ENCODE measurements around the gene GPR135. TPM values are rescaled to one million over a fixed set of nuclear protein-coding genes. Genes with fewer than 3 reads are reported as not detected.

GPR135 gene
- total RNA-seq, 1 experiment from 2014 or later = 5.5 TPM

DNA sequence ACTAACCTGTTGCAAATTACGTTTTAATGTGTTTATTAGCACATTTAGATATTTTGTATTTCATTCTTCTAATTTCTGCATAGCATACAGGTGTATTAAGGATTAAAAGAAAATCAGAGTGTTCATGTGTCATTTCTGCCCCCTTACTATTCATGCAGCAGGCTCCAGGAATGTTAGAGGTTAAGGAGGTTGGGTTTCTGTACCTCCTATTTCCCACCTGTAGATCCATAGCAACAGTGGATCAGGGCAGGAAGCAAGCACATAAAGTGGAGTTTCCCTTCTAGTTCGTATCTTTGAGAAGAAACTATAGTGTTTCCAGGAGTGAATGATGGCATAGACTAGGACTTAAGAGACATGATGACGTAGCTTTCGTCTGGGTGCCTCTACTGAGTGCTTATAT lies 38.1 kb upstream of the GPR135 start:
- H3K36me3 Mint-ChIP-seq (ENCODE audit: insufficient read depth, unreplicated experiment) = no peaks in the 10 kb centered on the region
- H3K4me3 Mint-ChIP-seq (ENCODE audit: low read depth, unreplicated experiment) = no peak overlapping the region
- no peaks in the 10 kb centered on the region for H3K4me1 Mint-ChIP-seq (ENCODE audit: low read depth, unreplicated experiment)
- TF ChIP-seq, protein P1, sequence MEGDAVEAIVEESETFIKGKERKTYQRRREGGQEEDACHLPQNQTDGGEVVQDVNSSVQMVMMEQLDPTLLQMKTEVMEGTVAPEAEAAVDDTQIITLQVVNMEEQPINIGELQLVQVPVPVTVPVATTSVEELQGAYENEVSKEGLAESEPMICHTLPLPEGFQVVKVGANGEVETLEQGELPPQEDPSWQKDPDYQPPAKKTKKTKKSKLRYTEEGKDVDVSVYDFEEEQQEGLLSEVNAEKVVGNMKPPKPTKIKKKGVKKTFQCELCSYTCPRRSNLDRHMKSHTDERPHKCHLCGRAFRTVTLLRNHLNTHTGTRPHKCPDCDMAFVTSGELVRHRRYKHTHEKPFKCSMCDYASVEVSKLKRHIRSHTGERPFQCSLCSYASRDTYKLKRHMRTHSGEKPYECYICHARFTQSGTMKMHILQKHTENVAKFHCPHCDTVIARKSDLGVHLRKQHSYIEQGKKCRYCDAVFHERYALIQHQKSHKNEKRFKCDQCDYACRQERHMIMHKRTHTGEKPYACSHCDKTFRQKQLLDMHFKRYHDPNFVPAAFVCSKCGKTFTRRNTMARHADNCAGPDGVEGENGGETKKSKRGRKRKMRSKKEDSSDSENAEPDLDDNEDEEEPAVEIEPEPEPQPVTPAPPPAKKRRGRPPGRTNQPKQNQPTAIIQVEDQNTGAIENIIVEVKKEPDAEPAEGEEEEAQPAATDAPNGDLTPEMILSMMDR (IDR thresholded peaks at IDR 0.05; ENCODE audit: unreplicated experiment) = no peak
- DNase-seq = no peak
- no TSS peak for BruUV-seq (replicated peaks)
- no peaks in the 10 kb centered on the region for H3K9me3 Mint-ChIP-seq (ENCODE audit: low read depth, unreplicated experiment)
- no peak overlapping the region for H3K27ac Mint-ChIP-seq (ENCODE audit: unreplicated experiment)
- intact Hi-C loops (cut with micrococcal nuclease; ENCODE audit: unreplicated experiment) = loop anchor here (10.0 kb wide), 1 partner anchor 682 kb away; no protein-coding TSS in a partner anchor
- no peaks in the 10 kb centered on the region for H3K27me3 Mint-ChIP-seq (ENCODE audit: unreplicated experiment)
- CTCF ChIA-PET = no interaction called here

DNA sequence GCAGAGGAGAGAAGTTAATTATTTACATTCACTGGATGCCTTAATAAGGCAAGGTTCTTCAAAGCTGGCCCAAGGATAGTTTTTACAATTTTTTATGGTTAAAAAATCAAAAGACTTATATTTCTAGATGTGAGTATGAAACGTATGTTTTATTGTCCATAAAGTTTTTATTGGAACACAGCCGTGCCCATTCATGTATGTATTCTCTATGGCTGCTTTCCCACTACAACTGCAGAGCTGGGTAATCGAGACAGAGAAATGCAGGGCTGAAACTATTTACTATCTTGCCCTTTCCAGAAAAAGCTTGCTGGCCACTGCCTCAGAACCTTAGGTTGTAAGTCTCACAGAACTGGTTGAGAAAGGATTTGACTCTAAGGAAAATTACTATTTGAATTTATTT lies 35.6 kb upstream of the GPR135 start:
- TF ChIP-seq, protein P1 (IDR thresholded peaks at IDR 0.05; ENCODE audit: unreplicated experiment) = no peak
- H3K9me3 Mint-ChIP-seq (ENCODE audit: low read depth, unreplicated experiment) = no peaks in the 10 kb centered on the region
- H3K4me3 Mint-ChIP-seq (ENCODE audit: low read depth, unreplicated experiment) = no peak overlapping the region
- intact Hi-C loops (cut with micrococcal nuclease; ENCODE audit: unreplicated experiment) = loop anchor here (10.0 kb wide), 1 partner anchor 684 kb away; no protein-coding TSS in a partner anchor
- H3K4me1 Mint-ChIP-seq (ENCODE audit: low read depth, unreplicated experiment) = no peaks in the 10 kb centered on the region
- H3K27ac Mint-ChIP-seq (ENCODE audit: unreplicated experiment) = no peak overlapping the region
- no peaks in the 10 kb centered on the region for H3K36me3 Mint-ChIP-seq (ENCODE audit: insufficient read depth, unreplicated experiment)
- CTCF ChIA-PET = interaction anchor here (0.6 kb wide), 1 partner anchor 748 kb away, joined by 3 read pairs; the partner anchor contains the start of gene PPM1A
- BruUV-seq (replicated peaks) = no TSS peak
- no peaks in the 10 kb centered on the region for H3K27me3 Mint-ChIP-seq (ENCODE audit: unreplicated experiment)
- no peak for DNase-seq

DNA sequence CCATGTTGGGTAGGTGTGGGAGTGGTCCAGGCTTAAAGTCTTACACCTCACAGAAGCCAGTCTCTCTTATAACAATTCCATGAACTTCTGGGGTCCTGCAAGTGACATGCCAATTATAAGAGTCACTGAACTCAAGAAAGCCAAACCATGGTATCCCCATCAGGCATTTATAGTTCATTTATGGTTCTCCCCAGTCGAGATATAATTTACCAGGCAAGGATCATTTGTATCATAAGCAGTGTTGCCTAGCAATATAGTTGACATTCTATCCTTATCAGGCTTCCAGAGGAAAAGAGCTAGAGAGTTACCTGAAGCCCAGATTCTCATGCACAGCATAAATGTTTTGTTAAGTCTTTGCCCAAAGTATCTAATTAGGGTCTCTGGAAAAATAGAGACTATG lies 27.2 kb upstream of the GPR135 start:
- H3K4me3 Mint-ChIP-seq (ENCODE audit: low read depth, unreplicated experiment) = no peak overlapping the region
- no peaks in the 10 kb centered on the region for H3K27me3 Mint-ChIP-seq (ENCODE audit: unreplicated experiment)
- CTCF ChIA-PET = no interaction called here
- no peak for DNase-seq
- H3K4me1 Mint-ChIP-seq (ENCODE audit: low read depth, unreplicated experiment) = peaks cover 9% of the 10 kb centered on the region
- TF ChIP-seq, protein P1 (IDR thresholded peaks at IDR 0.05; ENCODE audit: unreplicated experiment) = no peak
- H3K9me3 Mint-ChIP-seq (ENCODE audit: low read depth, unreplicated experiment) = no peaks in the 10 kb centered on the region
- peaks cover 22% of the 10 kb centered on the region for H3K36me3 Mint-ChIP-seq (ENCODE audit: insufficient read depth, unreplicated experiment)
- BruUV-seq (replicated peaks) = no TSS peak
- no peak overlapping the region for H3K27ac Mint-ChIP-seq (ENCODE audit: unreplicated experiment)
- intact Hi-C loops (cut with micrococcal nuclease; ENCODE audit: unreplicated experiment) = no loop called here

DNA sequence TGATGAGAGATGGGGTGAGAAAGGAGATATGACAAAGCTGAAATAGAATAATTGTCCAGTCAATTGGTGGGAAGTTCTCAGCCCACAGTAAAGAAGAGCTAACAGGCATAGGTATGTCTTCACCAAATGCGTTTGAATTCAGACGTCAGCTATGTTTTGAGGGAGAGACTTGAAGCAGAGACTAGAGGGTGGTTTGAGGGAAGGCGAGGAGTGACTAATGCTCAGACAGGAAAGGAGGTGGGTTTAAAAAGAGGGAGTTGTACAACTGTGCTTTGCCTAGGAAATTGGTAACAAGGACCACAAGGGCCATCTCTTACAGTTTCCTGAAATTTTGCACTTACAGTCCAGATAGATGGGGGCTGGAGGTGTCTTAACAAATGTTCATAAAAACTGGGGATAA lies 25.6 kb upstream of the GPR135 start:
- BruUV-seq (replicated peaks) = no TSS peak
- H3K27me3 Mint-ChIP-seq (ENCODE audit: unreplicated experiment) = no peaks in the 10 kb centered on the region
- TF ChIP-seq, protein P1 (IDR thresholded peaks at IDR 0.05; ENCODE audit: unreplicated experiment) = no peak
- no peak overlapping the region for H3K4me3 Mint-ChIP-seq (ENCODE audit: low read depth, unreplicated experiment)
- H3K4me1 Mint-ChIP-seq (ENCODE audit: low read depth, unreplicated experiment) = peaks cover 9% of the 10 kb centered on the region
- no peak overlapping the region for H3K27ac Mint-ChIP-seq (ENCODE audit: unreplicated experiment)
- peaks cover 22% of the 10 kb centered on the region for H3K36me3 Mint-ChIP-seq (ENCODE audit: insufficient read depth, unreplicated experiment)
- CTCF ChIA-PET = no interaction called here
- DNase-seq = no peak
- no peaks in the 10 kb centered on the region for H3K9me3 Mint-ChIP-seq (ENCODE audit: low read depth, unreplicated experiment)
- intact Hi-C loops (cut with micrococcal nuclease; ENCODE audit: unreplicated experiment) = no loop called here

All from Calu3 (cell line).